ENCODE data around the gene TRIM65.

TRIM65 gene

DNA sequence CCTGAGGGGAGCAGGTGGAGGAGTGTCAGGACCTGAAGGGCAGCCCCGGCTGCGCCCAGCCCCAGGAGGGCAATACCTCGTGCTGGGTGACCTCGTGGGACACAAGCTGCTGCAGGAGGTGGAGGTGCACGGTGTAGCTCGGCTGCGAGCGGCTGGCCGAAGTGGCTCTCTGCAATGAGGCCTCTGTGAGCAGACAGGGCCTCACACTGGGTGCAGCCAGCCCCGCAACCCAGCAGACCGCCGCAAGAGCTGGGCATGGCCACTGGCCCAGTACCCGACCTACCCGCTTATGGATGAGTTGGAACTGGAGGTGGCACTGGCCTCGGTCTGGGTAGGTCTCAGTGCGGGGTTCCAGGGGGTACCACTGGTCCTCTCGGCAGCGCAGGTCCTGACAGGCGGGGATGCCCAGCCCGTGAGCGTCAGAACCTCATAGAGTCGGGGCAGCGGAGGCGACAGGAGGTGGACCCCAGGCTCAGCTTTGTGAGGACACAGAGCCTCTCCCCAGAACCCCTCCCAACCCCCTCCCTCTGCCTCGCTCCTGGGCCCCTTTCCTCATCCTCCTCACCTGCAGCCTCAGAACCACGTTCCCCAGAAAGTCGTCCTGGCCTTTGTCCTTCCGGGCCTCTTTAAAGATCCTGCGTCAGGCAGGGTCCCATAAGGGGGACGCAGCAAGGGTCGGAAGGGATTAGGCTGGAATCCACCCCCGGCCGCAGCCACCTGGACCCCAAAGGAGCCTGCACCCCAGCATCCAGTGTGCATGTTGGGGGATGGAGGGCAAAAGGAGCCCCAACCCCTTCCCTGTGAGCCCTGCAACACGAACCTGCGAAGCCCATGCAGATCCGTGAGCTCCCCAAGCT, 56.6 kb downstream of the TRIM65 start:
- DNase-seq (ENCODE audit: low read depth in 2 of 2) = no peak
